ENCODE results near the gene PES1. TPM values are rescaled to one million over a fixed set of nuclear protein-coding genes. Genes with fewer than 3 reads are reported as not detected.

The PES1 gene
- total and polyA plus RNA-seq, 2 experiments from 2014 or later: 64.1 to 76.9 TPM

- no peak for TF ChIP-seq CTCF (conservative IDR thresholded peaks at IDR 0.05; ENCODE audit: low read depth in 2 of 2)
These were observed 44.5 kb downstream of the PES1 start (continued) for GRCh38 chr22:30547188-30547587.

GRCh38 chr22:30546616-30547015 is 45.1 kb downstream of the PES1 start, which contains the start of gene SEC14L6:
Gene SEC14L6, minus strand, starts transcription at chr22:30546741. Its CDS starts 59 bp downstream, at chr22:30546682.
- Histone ChIP-seq H2AFZ (no peak within 1 kb of the TSS), H3K27ac (ENCODE audit: low read depth) (no peak within 1 kb of the TSS), H3K4me2 (no peak within 1 kb of the TSS), H3K9me2 (ENCODE audit: insufficient read depth) (no peaks in the 10 kb centered on the region), H3K36me3 (ENCODE audit: insufficient read depth) (no peaks in the 10 kb centered on the region), H3F3A (replicated peaks; ENCODE audit: low read depth) (0 out of 2 replicates have a peak, but pooled peaks cover 2% of the 10 kb centered on the region), H3K4me1 (ENCODE audit: insufficient read depth) (no peaks in the 10 kb centered on the region; the same call in 1 of the 2 replicates), H3K79me2 (replicated peaks; ENCODE audit: insufficient read depth) (no peaks in the 10 kb centered on the region), H4K20me1 (replicated peaks; ENCODE audit: insufficient read depth) (no peaks in the 10 kb centered on the region), H3K27me3 (ENCODE audit: insufficient read depth) (peaks cover 14% of the 10 kb centered on the region), H3K4me3 (no peak within 1 kb of the TSS)
- no peak within 1 kb of the TSS for H3K27ac Mint-ChIP-seq
- TF ChIP-seq JUNB (IDR thresholded peaks at IDR 0.05; ENCODE audit: unreplicated experiment): no peak
- TF ChIP-seq POLR2AphosphoS5 (IDR thresholded peaks at IDR 0.05; ENCODE audit: low read depth): no peak
- TF ChIP-seq EZH2phosphoT487 (IDR thresholded peaks at IDR 0.05; ENCODE audit: unreplicated experiment): no peak
- no peak for TF ChIP-seq NANOG (IDR thresholded peaks at IDR 0.05; ENCODE audit: borderline replicate concordance)
- TF ChIP-seq ETS1 (IDR thresholded peaks at IDR 0.05): no peak
- no peak for TF ChIP-seq EZH2 (IDR thresholded peaks at IDR 0.05; ENCODE audit: low read depth, unreplicated experiment)
- TF ChIP-seq ZNF462 (CRISPR knock-in tag; IDR thresholded peaks at IDR 0.05): no peak
- H3K9me3 Mint-ChIP-seq: peaks cover 5% of the 10 kb centered on the region; the same call in 1 of the 3 replicates
- H3K4me3 Mint-ChIP-seq: no peak within 1 kb of the TSS
- DNase-seq (ENCODE audit: low spot score) (no peak), ATAC-seq (no peak)
- peaks cover 24% of the 10 kb centered on the region for H3K27me3 Mint-ChIP-seq (ENCODE audit: insufficient read depth, low read depth, poor library complexity)
- peaks cover 11% of the 10 kb centered on the region for H3K4me1 Mint-ChIP-seq
- H3K36me3 Mint-ChIP-seq (ENCODE audit: low read depth): no peaks in the 10 kb centered on the region; the same call in 2 of the 3 replicates

Data from GM23338 (cell line).